ENCODE data around the gene PIGX. TPM values are rescaled to one million over a fixed set of nuclear protein-coding genes. Genes with fewer than 3 reads are reported as not detected.

Gene PIGX
- total RNA-seq, 3 donors from 2014 or later (not counting 1 experiment from before 2014, with no cell fraction given), result 23.9 to 31.8 (median 24.2) TPM

GRCh38 chr3:196700801-196701200 lies 11.4 kb upstream of the PIGX start:
- ATAC-seq, result no peak
- Histone ChIP-seq H3K4me3 (ENCODE audit: low read length) (no peak overlapping the region), H3K27me3 (ENCODE audit: control insufficient read depth, insufficient read depth, low read length) (no peaks in the 10 kb centered on the region), H3K36me3 (ENCODE audit: control insufficient read depth, insufficient read depth, low read length) (no peaks in the 10 kb centered on the region), H3K4me1 (ENCODE audit: control insufficient read depth, insufficient read depth, low read length) (no peaks in the 10 kb centered on the region), H3K27ac (ENCODE audit: low read length) (no peak overlapping the region), H3K9me3 (ENCODE audit: control insufficient read depth, insufficient read depth, low read length) (no peaks in the 10 kb centered on the region)
- H3K4me1 Mint-ChIP-seq, result peaks cover 0 to 4% of the 10 kb centered on the region in 2 donors
- H3K4me3 Mint-ChIP-seq, result no peak overlapping the region
- no peak for TF ChIP-seq CTCF (IDR thresholded peaks at IDR 0.05)
- no peak overlapping the region for H3K27ac Mint-ChIP-seq
- H3K27me3 Mint-ChIP-seq (ENCODE audit: low read depth in 2 of 2), result no peaks in the 10 kb centered on the region
- H3K9me3 Mint-ChIP-seq, result no peaks in the 10 kb centered on the region
- 78% methylated on average over 4 of the region's 4 CpGs for WGBS (ENCODE audit: insufficient coverage)
- intact Hi-C loops (cut with micrococcal nuclease), result no loop called here
- no peaks in the 10 kb centered on the region for H3K36me3 Mint-ChIP-seq
- no peak for DNase-seq

GRCh38 chr3:196706327-196706726 lies 5.8 kb upstream of the PIGX start:
- no peak overlapping the region for H3K27ac ChIP-seq (ENCODE audit: low read length)

GRCh38 chr3:196706731-196707130 lies 5.4 kb upstream of the PIGX start:
- intact Hi-C loops (cut with micrococcal nuclease), result no loop called here
- Histone ChIP-seq H3K36me3 (ENCODE audit: control insufficient read depth, insufficient read depth, low read length) (no peaks in the 10 kb centered on the region), H3K4me3 (ENCODE audit: low read length) (no peak overlapping the region), H3K4me1 (ENCODE audit: control insufficient read depth, insufficient read depth, low read length) (peaks cover 7% of the 10 kb centered on the region), H3K27me3 (ENCODE audit: control insufficient read depth, insufficient read depth, low read length) (no peaks in the 10 kb centered on the region), H3K9me3 (ENCODE audit: control insufficient read depth, insufficient read depth, low read length) (no peaks in the 10 kb centered on the region), H3K27ac (ENCODE audit: low read length) (no peak overlapping the region)
- Mint-ChIP-seq H3K4me3 (no peak overlapping the region), H3K27ac (no peak overlapping the region), H3K27me3 (ENCODE audit: low read depth in 2 of 2) (no peaks in the 10 kb centered on the region), H3K36me3 (no peaks in the 10 kb centered on the region), H3K9me3 (no peaks in the 10 kb centered on the region), H3K4me1 (peaks cover 6 to 11% of the 10 kb centered on the region in 2 donors)
- no peak for ATAC-seq
- 99% methylated on average over 4 of the region's 4 CpGs for whole genome bisulfite sequencing (ENCODE audit: insufficient coverage)
- no peak for TF ChIP-seq CTCF (IDR thresholded peaks at IDR 0.05)
- no peak for DNase-seq

More at GRCh38 chr3:196706327-196706726, 5.8 kb upstream of the PIGX start:
- no peak overlapping the region for H3K4me3 ChIP-seq (ENCODE audit: low read length)
- Mint-ChIP-seq H3K27ac (no peak overlapping the region), H3K9me3 (no peaks in the 10 kb centered on the region), H3K4me1 (peaks cover 2 to 7% of the 10 kb centered on the region in 2 donors), H3K4me3 (no peak overlapping the region), H3K27me3 (ENCODE audit: low read depth in 2 of 2) (no peaks in the 10 kb centered on the region), H3K36me3 (no peaks in the 10 kb centered on the region)
- intact Hi-C loops (cut with micrococcal nuclease), result no loop called here
- no peak for TF ChIP-seq CTCF (IDR thresholded peaks at IDR 0.05)
- no peak for ATAC-seq
- H3K9me3 ChIP-seq (ENCODE audit: control insufficient read depth, insufficient read depth, low read length), result no peaks in the 10 kb centered on the region
- DNase-seq, result no peak
- no peaks in the 10 kb centered on the region for H3K36me3 ChIP-seq (ENCODE audit: control insufficient read depth, insufficient read depth, low read length)
- WGBS (ENCODE audit: insufficient coverage), result no CpG with 5 or more reads among the region's 5 CpGs
- H3K27me3 ChIP-seq (ENCODE audit: control insufficient read depth, insufficient read depth, low read length), result no peaks in the 10 kb centered on the region
- H3K4me1 ChIP-seq (ENCODE audit: control insufficient read depth, insufficient read depth, low read length), result peaks cover 3% of the 10 kb centered on the region

GRCh38 chr3:196707566-196707965 lies 4.6 kb upstream of the PIGX start:
- H3K27me3 Mint-ChIP-seq (ENCODE audit: low read depth in 2 of 2), result no peaks in the 10 kb centered on the region
- 97% methylated on average over 6 of the region's 8 CpGs for WGBS (ENCODE audit: insufficient coverage)
- H3K4me3 Mint-ChIP-seq, result no peak overlapping the region
- Histone ChIP-seq H3K27ac (ENCODE audit: low read length) (no peak overlapping the region), H3K9me3 (ENCODE audit: control insufficient read depth, insufficient read depth, low read length) (no peaks in the 10 kb centered on the region), H3K36me3 (ENCODE audit: control insufficient read depth, insufficient read depth, low read length) (no peaks in the 10 kb centered on the region), H3K4me3 (ENCODE audit: low read length) (no peak overlapping the region), H3K27me3 (ENCODE audit: control insufficient read depth, insufficient read depth, low read length) (no peaks in the 10 kb centered on the region), H3K4me1 (ENCODE audit: control insufficient read depth, insufficient read depth, low read length) (peaks cover 9% of the 10 kb centered on the region)
- H3K9me3 Mint-ChIP-seq, result no peaks in the 10 kb centered on the region
- intact Hi-C loops (cut with micrococcal nuclease), result no loop called here
- no peaks in the 10 kb centered on the region for H3K36me3 Mint-ChIP-seq
- no peak for TF ChIP-seq CTCF (IDR thresholded peaks at IDR 0.05)
- H3K4me1 Mint-ChIP-seq, result peaks cover 9 to 13% of the 10 kb centered on the region in 2 donors
- ATAC-seq (no peak), DNase-seq (no peak)
- peak overlapping the region in 1 of 2 donors; percentile 14 for H3K27ac Mint-ChIP-seq

All from natural killer cell (primary cell).